Measurements from ENCODE around the gene COA7. TPM values are rescaled to one million over a fixed set of nuclear protein-coding genes. Genes with fewer than 3 reads are reported as not detected.

Gene COA7
- total and polyA plus RNA-seq, 12 donors: 3.1 to 34.5 (median 12.9) TPM

- Histone ChIP-seq H3K36me3 (replicated peaks in 1 of 2) (no peaks in the 10 kb centered on the region), H3K27me3 (no peaks in the 10 kb centered on the region), H3K4me1 (replicated peaks in 1 of 2) (peaks cover 0 to 9% of the 10 kb centered on the region in 2 donors), H3K9me3 (replicated peaks in 1 of 3) (no peaks in the 10 kb centered on the region), H3K27ac (peak overlapping the region in 2 of 5 donors; percentile 27 to 71), H3K4me3 (no peak overlapping the region)
- 66 to 76% (median 71%) methylated on average over 5 of the region's 5 CpGs for WGBS, 4 donors
- peak in 4 of 7 donors; percentile 23 to 51 (median 32) for DNase-seq
- TF ChIP-seq POLR2A (IDR thresholded peaks at IDR 0.05): no peak
- TF ChIP-seq CTCF (IDR thresholded peaks at IDR 0.05): no peak
- intact Hi-C loops (cut with DNase I): loop anchor here in 1 of 2 donors (10.0 kb wide), 1 partner anchor 207 kb away; no protein-coding TSS in a partner anchor
Measured at GRCh38 chr1:52707927-52708655, 9.9 kb upstream of the COA7 start.

GRCh38 chr1:52706941-52707926, 9.1 kb upstream of the COA7 start:
- peak in 2 of 7 donors; percentile 22 to 41 for DNase-seq
- Histone ChIP-seq H3K9me3 (replicated peaks in 1 of 3) (no peaks in the 10 kb centered on the region), H3K4me1 (replicated peaks in 1 of 2) (peaks cover 0 to 9% of the 10 kb centered on the region in 2 donors), H3K4me3 (no peak overlapping the region), H3K27ac (peak overlapping the region in 2 of 5 donors; percentile 27 to 37), H3K27me3 (no peaks in the 10 kb centered on the region), H3K36me3 (replicated peaks in 1 of 2) (no peaks in the 10 kb centered on the region)
- TF ChIP-seq POLR2A (IDR thresholded peaks at IDR 0.05) (no peak), CTCF (IDR thresholded peaks at IDR 0.05) (no peak)
- intact Hi-C loops (cut with DNase I): loop anchor here in 1 of 2 donors (10.0 kb wide), 1 partner anchor 208 kb away; no protein-coding TSS in a partner anchor
- WGBS, 4 donors: 81 to 83% (median 82%) methylated on average over 18 of the region's 18 CpGs

GRCh38 chr1:52706136-52706670, 8.1 kb upstream of the COA7 start:
- H3K4me1 ChIP-seq (replicated peaks in 1 of 2): peaks cover 0 to 9% of the 10 kb centered on the region in 2 donors
- WGBS, 4 donors: 66 to 85% (median 75%) methylated on average over 5 to 6 of the region's 6 CpGs
- intact Hi-C loops (cut with DNase I): loop anchor here in 1 of 2 donors (10.0 kb wide), 1 partner anchor 209 kb away; no protein-coding TSS in a partner anchor
- H3K27me3 ChIP-seq: no peaks in the 10 kb centered on the region
- no peak for TF ChIP-seq POLR2A (IDR thresholded peaks at IDR 0.05)
- H3K27ac ChIP-seq: no peak overlapping the region
- no peak for DNase-seq
- no peak overlapping the region for H3K4me3 ChIP-seq
- no peaks in the 10 kb centered on the region for H3K9me3 ChIP-seq (replicated peaks in 1 of 3)
- no peaks in the 10 kb centered on the region for H3K36me3 ChIP-seq (replicated peaks in 1 of 2)

GRCh38 chr1:52702886-52703787, 5.0 kb upstream of the COA7 start:
- Histone ChIP-seq H3K27me3 (no peaks in the 10 kb centered on the region), H3K4me1 (replicated peaks in 1 of 2) (peaks cover 0 to 11% of the 10 kb centered on the region in 2 donors), H3K9me3 (replicated peaks in 1 of 3) (no peaks in the 10 kb centered on the region), H3K27ac (peak overlapping the region; percentile 80 to 95 (median 92)), H3K4me3 (peak overlapping the region in 3 of 4 donors; percentile 7 to 61 (median 39)), H3K36me3 (replicated peaks in 1 of 2) (no peaks in the 10 kb centered on the region)
- WGBS, 4 donors: 4 to 5% (median 4%) methylated on average over 25 to 35 of the region's 35 CpGs
- peak in 1 of 6 experiments; percentile 10 for TF ChIP-seq CTCF (IDR thresholded peaks at IDR 0.05)
- TF ChIP-seq POLR2A (IDR thresholded peaks at IDR 0.05): peak; percentile 4 to 72
- intact Hi-C loops (cut with DNase I): loop anchor here in 1 of 2 donors (10.0 kb wide), 1 partner anchor 212 kb away; no protein-coding TSS in a partner anchor
- DNase-seq: peak; percentile 91 to 98 (median 97)
